Mononuclear cell (primary cell): ENCODE measurements around the gene HSPA4L. TPM values are rescaled to one million over a fixed set of nuclear protein-coding genes. Genes with fewer than 3 reads are reported as not detected.

Experiments
- H3K27me3 ChIP-seq: 2 replicates; pipeline ENCODE4 v1.6.0; 2011; ENCODE audit warnings: low read length, control low read depth; ENCODE audit not compliant: insufficient read depth
- H3K4me1 ChIP-seq: 2 replicates; pipeline ENCODE4 v1.5.1; 2011; ENCODE audit warnings: mild to moderate bottlenecking, low read length, control low read depth; ENCODE audit not compliant: insufficient read depth
- H3K4me3 ChIP-seq: 2 replicates; pipeline ENCODE4 v1.5.1; 2011; ENCODE audit warnings: mild to moderate bottlenecking, low read length, moderate library complexity
- H3K9me3 ChIP-seq: 2 replicates; pipeline ENCODE4 v1.5.1; 2011; ENCODE audit warnings: low read depth, mild to moderate bottlenecking, control low read depth, low read length
- total RNA-seq: library from RNA; depleted of rRNA; stranded (reverse); fragments of >200 nt; gene quantifications from one replicate; pipeline ENCODE4 v1.2.3, GENCODE V29; 2012

The HSPA4L gene
- total RNA-seq, 1 donor = 0.10 TPM

DNA sequence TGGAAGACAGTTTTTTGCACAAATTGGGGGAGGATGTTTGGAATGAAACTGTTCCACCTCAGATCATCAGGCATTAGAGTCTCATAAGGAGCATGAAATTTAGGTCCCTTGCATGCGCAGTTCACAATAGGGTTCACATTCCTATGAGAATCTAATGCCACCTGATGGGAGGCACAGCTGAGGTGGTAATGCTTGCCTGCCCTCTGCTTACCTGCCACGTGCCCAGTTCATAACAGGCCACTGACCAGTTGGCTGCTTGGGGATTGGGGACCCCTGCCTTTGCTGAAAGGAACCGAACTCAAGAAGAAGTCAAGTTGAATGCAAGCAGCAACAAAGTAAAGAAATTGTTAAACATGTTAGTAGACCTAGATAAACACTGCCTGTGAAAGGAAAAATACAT, 4.6 kb upstream of the HSPA4L start:
- no peaks in the 10 kb centered on the region for H3K9me3 ChIP-seq
- peaks cover 36% of the 10 kb centered on the region for H3K27me3 ChIP-seq
- H3K4me1 ChIP-seq = peaks cover 12% of the 10 kb centered on the region
- no peak overlapping the region for H3K4me3 ChIP-seq

- peaks cover 18% of the 10 kb centered on the region for H3K4me1 ChIP-seq
- no peak overlapping the region for H3K4me3 ChIP-seq
- H3K27me3 ChIP-seq = peaks cover 42% of the 10 kb centered on the region
- H3K9me3 ChIP-seq = no peaks in the 10 kb centered on the region
Measured at GRCh38 chr4:127778102-127778501, 4.0 kb upstream of the HSPA4L start.

DNA sequence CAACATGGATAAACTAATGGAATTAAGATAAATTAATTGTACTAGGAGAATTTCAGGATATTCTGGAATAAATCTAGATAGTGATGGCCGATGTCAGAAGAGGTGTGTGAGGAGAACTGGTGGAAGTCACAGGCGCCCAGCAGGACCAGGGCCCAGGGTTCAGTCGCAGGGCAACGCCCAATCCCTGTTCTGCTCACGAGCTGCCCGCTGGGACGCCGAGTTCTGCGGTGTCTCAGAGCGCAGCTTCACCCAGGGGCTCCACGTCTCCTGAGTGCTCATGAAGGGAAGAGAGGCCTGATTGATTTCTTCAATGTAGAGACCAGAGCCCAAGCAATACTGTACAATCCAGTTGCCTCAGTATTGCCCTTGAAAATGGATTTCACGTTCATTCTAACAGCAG, 1.5 kb upstream of the HSPA4L start:
- Histone ChIP-seq H3K9me3 (no peaks in the 10 kb centered on the region), H3K4me3 (no peak overlapping the region), H3K4me1 (peaks cover 20% of the 10 kb centered on the region), H3K27me3 (peaks cover 55% of the 10 kb centered on the region)

DNA sequence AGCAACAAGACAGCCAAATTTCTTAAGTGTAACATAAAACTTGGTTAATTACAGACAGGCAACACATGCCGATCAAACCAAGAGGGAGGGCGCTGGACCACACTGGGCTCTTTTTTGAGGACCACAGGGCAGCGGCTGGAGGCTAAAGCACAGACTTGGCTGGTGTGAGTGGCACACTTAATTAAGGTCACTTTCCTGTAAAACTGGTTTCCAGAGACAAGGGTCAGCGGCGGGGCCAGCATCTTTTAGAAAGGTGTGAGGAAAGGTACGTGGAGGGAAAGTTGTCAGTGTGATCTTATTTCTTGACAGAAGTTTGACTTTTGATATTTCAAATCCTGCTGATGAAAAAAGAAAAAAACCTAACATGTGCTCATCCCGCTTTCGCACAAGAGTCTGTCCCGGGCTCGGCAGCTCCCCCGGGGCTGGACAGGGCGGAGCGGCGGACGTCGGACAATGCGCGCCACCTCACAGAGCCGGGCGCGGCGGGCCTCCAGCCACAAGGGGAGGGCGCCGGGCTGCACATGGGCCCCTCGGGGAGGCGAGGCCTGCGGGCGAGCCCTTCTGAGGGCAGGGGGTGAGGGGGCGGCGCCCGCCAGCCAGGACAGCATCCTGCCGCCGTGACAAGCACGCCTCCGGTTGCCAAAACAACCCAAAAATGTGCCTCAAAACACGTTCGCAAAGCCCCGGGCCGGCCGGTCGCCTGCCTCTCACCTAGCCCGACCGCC, 660 bp upstream of the HSPA4L start:
- peak overlapping the region; percentile 39 for H3K4me3 ChIP-seq
- peaks cover 20% of the 10 kb centered on the region for H3K4me1 ChIP-seq
- no peaks in the 10 kb centered on the region for H3K9me3 ChIP-seq
- H3K27me3 ChIP-seq = peaks cover 57% of the 10 kb centered on the region

GRCh38 chr4:127782025-127782274, 172 bp upstream of the HSPA4L start:
- peak overlapping the region; percentile 39 for H3K4me3 ChIP-seq
- peaks cover 20% of the 10 kb centered on the region for H3K4me1 ChIP-seq
- no peaks in the 10 kb centered on the region for H3K9me3 ChIP-seq
- peaks cover 58% of the 10 kb centered on the region for H3K27me3 ChIP-seq

DNA sequence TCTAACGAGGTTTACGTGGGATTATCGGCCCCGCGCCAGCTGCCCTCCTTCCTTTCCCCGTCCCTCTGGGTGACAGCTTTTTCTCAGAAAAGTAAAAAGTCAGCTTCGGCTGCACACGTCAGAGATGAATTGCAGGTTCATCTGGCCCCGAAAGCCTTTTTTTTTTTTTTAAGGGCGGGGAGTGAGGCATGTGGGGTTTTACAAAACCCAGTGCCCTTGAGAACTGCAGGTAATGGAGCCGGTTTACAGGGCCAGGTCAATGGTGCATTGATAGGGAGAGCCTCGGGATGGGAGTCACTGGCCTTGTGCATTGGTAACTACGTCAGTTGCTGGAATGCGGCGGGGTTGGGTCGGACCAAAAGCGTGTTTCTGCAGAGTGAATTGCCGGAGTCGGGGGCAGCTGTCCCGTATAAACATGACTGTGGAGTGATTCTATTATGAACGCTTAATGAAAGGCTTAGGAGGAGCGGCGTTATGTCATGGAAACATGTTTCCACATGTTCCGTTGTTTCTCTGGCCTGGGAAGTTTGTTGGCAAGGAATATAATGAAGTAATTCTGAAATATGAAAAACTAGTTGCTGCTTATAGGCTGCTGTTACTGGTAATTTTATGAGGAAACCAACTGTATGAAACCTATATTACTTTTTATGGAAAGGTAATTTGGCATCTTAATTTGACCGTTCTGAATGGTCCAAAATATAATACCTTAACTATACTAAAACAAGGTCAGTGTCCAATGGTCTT, 1.1 kb downstream of the HSPA4L start:
- peaks cover 50% of the 10 kb centered on the region for H3K27me3 ChIP-seq
- H3K4me1 ChIP-seq = peaks cover 20% of the 10 kb centered on the region
- H3K9me3 ChIP-seq = no peaks in the 10 kb centered on the region
- H3K4me3 ChIP-seq = peak overlapping the region; percentile 39

DNA sequence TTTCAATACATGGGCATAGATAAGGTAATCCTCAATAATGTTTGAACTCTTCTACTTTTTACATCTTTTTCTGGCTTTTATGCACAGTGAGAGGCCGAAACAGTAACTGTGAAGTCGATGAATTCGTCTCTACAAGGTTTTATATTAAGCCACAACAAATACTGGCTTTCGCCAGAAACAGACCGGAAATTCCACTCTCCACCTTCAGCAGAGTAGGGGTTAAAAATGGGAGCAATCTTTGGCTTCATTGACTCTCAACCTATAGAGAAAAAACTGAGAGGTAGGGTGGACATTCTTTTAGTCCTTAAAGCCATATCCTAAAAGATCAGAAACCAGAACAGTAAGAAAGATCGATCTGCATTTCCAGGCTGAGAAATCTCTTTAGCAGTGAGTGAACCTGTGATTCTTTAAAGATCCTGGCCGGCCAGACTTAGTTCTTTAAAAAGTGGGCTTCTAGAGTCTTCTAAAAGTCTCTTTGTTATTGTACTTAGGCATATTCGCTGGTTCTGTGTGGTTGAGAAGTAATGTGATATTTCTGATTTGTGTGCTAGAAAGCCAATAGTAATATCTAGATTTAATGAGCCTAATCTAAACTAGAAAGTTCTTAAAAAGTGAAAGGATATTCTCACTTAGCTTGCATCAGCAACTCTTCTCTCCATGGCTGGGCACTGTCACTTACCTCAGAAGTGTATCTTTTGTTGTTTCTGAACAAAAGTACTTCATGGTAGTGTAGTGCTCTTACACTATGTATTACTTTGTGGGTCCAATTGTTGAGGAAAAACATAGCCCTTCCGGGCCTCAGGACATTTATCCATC, 2.0 kb downstream of the HSPA4L start:
- no peaks in the 10 kb centered on the region for H3K9me3 ChIP-seq
- H3K4me1 ChIP-seq = peaks cover 20% of the 10 kb centered on the region
- H3K27me3 ChIP-seq = peaks cover 48% of the 10 kb centered on the region
- no peak overlapping the region for H3K4me3 ChIP-seq

GRCh38 chr4:127788517-127788916, 6.4 kb downstream of the HSPA4L start:
- Histone ChIP-seq H3K4me1 (no peaks in the 10 kb centered on the region), H3K4me3 (no peak overlapping the region), H3K9me3 (no peaks in the 10 kb centered on the region), H3K27me3 (peaks cover 15% of the 10 kb centered on the region)

- H3K9me3 ChIP-seq = no peaks in the 10 kb centered on the region
- no peaks in the 10 kb centered on the region for H3K4me1 ChIP-seq
- H3K4me3 ChIP-seq = no peak overlapping the region
- H3K27me3 ChIP-seq = peaks cover 6% of the 10 kb centered on the region
Measured at GRCh38 chr4:127791391-127791790, 9.3 kb downstream of the HSPA4L start.

DNA sequence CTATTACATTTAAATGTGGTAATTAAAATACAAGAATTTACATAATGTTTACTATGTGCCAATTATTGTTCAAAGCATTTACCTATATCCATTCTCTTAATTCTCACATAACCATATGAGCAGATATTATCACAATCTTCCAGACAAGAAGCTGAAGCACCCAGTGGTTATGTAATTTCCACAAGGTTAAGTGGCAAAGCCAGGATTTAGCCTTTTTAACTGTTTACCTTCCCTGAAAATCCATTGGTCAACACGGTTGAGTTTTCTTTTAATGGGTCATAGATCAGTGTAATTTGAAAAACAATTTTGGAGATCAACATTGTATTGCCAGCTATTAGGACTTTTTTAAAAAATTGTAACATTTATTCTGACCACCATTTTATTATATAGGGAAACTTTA, 11.4 kb downstream of the HSPA4L start:
- Histone ChIP-seq H3K9me3 (no peaks in the 10 kb centered on the region), H3K4me1 (no peaks in the 10 kb centered on the region), H3K4me3 (no peak overlapping the region), H3K27me3 (peaks cover under 1% of the 10 kb centered on the region)

DNA sequence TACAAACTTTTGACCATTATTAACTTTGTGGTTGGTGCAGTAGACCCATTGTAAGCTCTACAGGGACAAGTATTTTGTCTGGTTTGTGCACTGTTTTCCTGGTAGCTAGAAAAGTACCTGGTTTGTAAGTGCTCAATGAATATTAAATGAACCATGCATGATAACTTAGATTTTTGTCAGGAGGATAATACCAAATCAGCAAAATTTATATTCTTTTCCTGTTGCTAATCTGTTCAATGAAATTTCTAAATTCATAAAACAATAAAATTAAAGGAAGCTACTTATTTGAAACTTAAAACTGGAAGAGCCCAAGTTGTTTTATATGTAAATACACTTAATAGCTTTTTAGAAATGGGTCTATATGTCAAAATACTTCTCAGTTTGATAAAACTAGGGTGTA, 17.6 kb downstream of the HSPA4L start:
- Histone ChIP-seq H3K4me1 (no peaks in the 10 kb centered on the region), H3K9me3 (no peaks in the 10 kb centered on the region), H3K4me3 (no peak overlapping the region), H3K27me3 (peaks cover 8% of the 10 kb centered on the region)

- Histone ChIP-seq H3K4me3 (no peak overlapping the region), H3K27me3 (no peaks in the 10 kb centered on the region), H3K4me1 (no peaks in the 10 kb centered on the region), H3K9me3 (no peaks in the 10 kb centered on the region)
Measured at GRCh38 chr4:127809173-127809800, 27.2 kb downstream of the HSPA4L start.

DNA sequence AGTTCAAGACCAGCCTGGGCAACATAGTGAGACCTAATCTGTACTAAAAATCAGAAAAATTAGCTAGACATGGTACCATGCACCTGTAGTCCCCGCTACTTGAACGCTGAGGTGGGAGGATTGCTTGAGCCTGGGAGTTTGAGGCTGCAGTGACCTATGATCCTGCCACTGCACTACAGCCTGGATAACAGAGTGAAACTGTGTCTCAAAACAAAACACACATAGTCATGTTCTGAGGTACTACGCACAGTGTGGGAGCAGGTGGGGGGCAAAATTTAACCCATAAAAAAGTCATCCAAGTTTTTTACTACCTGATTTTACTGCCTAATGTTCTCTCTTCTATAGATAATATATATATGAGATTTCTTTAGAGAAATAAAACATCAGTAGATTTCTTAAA, 28.4 kb downstream of the HSPA4L start:
- no peaks in the 10 kb centered on the region for H3K4me1 ChIP-seq
- peaks cover 1% of the 10 kb centered on the region for H3K27me3 ChIP-seq
- H3K9me3 ChIP-seq = no peaks in the 10 kb centered on the region
- no peak overlapping the region for H3K4me3 ChIP-seq

DNA sequence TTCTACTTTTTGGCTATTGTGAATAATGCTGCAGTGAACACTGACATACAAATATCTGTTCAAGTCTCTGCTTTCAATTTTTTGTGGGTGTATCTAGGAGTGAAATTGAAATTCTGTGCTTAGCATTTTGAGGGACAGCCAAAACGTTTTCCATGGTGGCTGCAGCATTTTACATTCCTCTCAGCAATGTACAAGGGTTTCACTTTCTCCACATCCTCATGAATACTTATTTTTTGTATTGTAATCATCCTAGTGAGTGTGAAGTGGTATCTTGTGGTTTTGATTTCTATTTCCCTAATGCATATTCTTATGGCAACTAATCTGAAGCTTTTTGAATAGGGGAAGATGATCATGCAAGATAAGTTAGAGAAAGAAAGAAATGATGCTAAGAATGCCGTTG, 40.3 kb downstream of the HSPA4L start:
- no peak overlapping the region for H3K4me3 ChIP-seq
- no peaks in the 10 kb centered on the region for H3K4me1 ChIP-seq
- H3K9me3 ChIP-seq = no peaks in the 10 kb centered on the region
- H3K27me3 ChIP-seq = no peaks in the 10 kb centered on the region

DNA sequence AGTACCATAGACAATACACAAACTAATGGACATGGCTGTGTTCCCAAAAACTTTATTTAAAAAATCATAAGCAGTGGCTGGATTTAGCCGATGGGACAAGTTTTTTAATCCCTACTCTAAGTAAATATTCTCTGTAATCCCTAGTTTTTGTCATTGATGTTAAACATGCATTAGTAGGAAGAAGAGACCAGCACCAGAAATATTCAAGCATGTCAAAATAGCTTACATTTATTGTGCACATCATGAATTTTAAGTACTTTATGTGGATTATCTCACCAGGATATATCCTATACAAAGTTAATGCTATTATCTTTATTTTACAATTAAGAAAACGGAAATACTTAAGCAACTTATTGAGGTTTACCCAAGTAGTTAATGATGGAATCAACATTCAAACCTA, 46.0 kb downstream of the HSPA4L start:
- no peak overlapping the region for H3K4me3 ChIP-seq
- H3K27me3 ChIP-seq = no peaks in the 10 kb centered on the region
- H3K9me3 ChIP-seq = no peaks in the 10 kb centered on the region
- H3K4me1 ChIP-seq = no peaks in the 10 kb centered on the region
